Mammary epithelial cell (primary cell): ENCODE data around the gene BRINP3.

Source experiments
- EZH2 ChIP-seq: IDR thresholded peaks from 2 replicates; pipeline ENCODE4 v1.6.1; 2012; ENCODE audit warnings: low read length, inconsistent platforms, borderline replicate concordance
- TF ChIP-seq, protein P1 (sequence below), 2 donors: IDR thresholded peaks in 1 of 2; conservative IDR thresholded peaks in 1 of 2; 2 replicates each; pipeline ENCODE4 v1.5.1; 2011 to 2012; ENCODE audit warnings: inconsistent platforms in 2 of 2, low read length in 2 of 2, mild to moderate bottlenecking in 2 of 2, control low read depth in 1 of 2, low read depth in 1 of 2; ENCODE audit not compliant: insufficient read depth in 1 of 2; ENCODE audit errors: extremely low read depth in 1 of 2

GRCh38 chr1:190172651-190173430, 304.8 kb downstream of the BRINP3 start:
- TF ChIP-seq, protein P1, sequence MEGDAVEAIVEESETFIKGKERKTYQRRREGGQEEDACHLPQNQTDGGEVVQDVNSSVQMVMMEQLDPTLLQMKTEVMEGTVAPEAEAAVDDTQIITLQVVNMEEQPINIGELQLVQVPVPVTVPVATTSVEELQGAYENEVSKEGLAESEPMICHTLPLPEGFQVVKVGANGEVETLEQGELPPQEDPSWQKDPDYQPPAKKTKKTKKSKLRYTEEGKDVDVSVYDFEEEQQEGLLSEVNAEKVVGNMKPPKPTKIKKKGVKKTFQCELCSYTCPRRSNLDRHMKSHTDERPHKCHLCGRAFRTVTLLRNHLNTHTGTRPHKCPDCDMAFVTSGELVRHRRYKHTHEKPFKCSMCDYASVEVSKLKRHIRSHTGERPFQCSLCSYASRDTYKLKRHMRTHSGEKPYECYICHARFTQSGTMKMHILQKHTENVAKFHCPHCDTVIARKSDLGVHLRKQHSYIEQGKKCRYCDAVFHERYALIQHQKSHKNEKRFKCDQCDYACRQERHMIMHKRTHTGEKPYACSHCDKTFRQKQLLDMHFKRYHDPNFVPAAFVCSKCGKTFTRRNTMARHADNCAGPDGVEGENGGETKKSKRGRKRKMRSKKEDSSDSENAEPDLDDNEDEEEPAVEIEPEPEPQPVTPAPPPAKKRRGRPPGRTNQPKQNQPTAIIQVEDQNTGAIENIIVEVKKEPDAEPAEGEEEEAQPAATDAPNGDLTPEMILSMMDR (conservative IDR thresholded peaks at IDR 0.05 in 1 of 2, IDR thresholded peaks at IDR 0.05 in 1 of 2; ENCODE audit: extremely low read depth in 1 of 2, insufficient read depth in 1 of 2, low read depth in 1 of 2, low read length in 2 of 2) = no peak
- TF ChIP-seq EZH2 = no peak
